Heart right ventricle (tissue), 16 donors: ENCODE results near the gene DGKZ. TPM values are rescaled to one million over a fixed set of nuclear protein-coding genes. Genes with fewer than 3 reads are reported as not detected.

Experiments
- ATAC-seq, 8 donors: fragments of 200-7000 bp; cut with Tn5 transposase; one replicate each; pipeline ENCODE4 v1.9.1; 2020; ENCODE audit warnings: mild to moderate bottlenecking in 8 of 8, moderate library complexity in 8 of 8, moderate number of reproducible peaks in 1 of 8
- DNase-seq, 2 donors: peaks; one replicate each; pipeline ENCODE4 v3.0.0-alpha.2; 2020
- H3K27ac ChIP-seq, 10 donors: fragments of 200-600 bp; sonication (generic) in 2 of 10; one replicate each; pipeline versions ENCODE4 v1.5.0 to v1.8.0; 2020 to 2022; ENCODE audit warnings: mild to moderate bottlenecking in 3 of 10
- H3K27me3 ChIP-seq, 7 donors: fragments of 200-600 bp; one replicate each; pipeline ENCODE4 v1.8.0; 2021 to 2022; ENCODE audit warnings: mild to moderate bottlenecking in 2 of 7
- H3K36me3 ChIP-seq, 9 donors: fragments of 200-600 bp; sonication (generic) in 1 of 9; one replicate each; pipeline versions ENCODE4 v1.5.0 to v1.8.0; 2020 to 2022; ENCODE audit warnings: mild to moderate bottlenecking in 2 of 9
- H3K4me1 ChIP-seq, 9 donors: fragments of 200-600 bp; sonication (generic) in 1 of 9; one replicate each; pipeline versions ENCODE4 v1.5.0 to v1.8.0; 2020 to 2022; ENCODE audit warnings: mild to moderate bottlenecking in 4 of 9
- H3K4me3 ChIP-seq, 10 donors: fragments of 200-600 bp; sonication (generic) in 2 of 10; one replicate each; pipeline versions ENCODE4 v1.5.0 to v1.8.0; 2020 to 2022; ENCODE audit warnings: mild to moderate bottlenecking in 7 of 10, moderate library complexity in 2 of 10
- H3K9me3 ChIP-seq, 11 donors: fragments of 200-600 bp in 10 of 11; sonication (generic) in 2 of 11; one replicate each; pipeline versions ENCODE4 v1.5.0 to v1.8.0; 2013 to 2022; ENCODE audit warnings: mild to moderate bottlenecking in 2 of 11, control low read depth in 1 of 11, moderate library complexity in 1 of 11
- WGBS, 2 donors: extraction: QIAGEN DNeasy Blood & Tissue Kit; methylation state at CpG; one replicate each; pipeline ENCODE4 v1.1.7; 2013; ENCODE audit warnings: inconsistent platforms in 1 of 2; 5-methylcytosine and 5-hydroxymethylcytosine counted together
- intact Hi-C, 10 donors: fragments of 100-400 bp; cut with DNase I; formaldehyde crosslinking; loops; one replicate each; pipeline versions ENCODE4 v1.11.1 to v1.14.2; 2022
- polyA plus RNA-seq, 2 donors: library from polyadenylated mRNA; stranded (reverse); fragments of 200-250 nt; gene quantifications; one replicate each; pipeline ENCODE4 v1.2.3, GENCODE V29; 2013
- total RNA-seq, 10 donors: library from RNA; stranded (reverse); fragmentation: NEBNext Ultra II Directional in 3 of 10; extraction: Animal tissue kit (Norgen Biotek cat#: 25700) in 3 of 10; gene quantifications; one replicate each; pipeline versions ENCODE4 v1.2.1 to v1.2.4, GENCODE V29; 2021 to 2023
- TF ChIP-seq, protein P1 (sequence below), 9 donors: fragments of 200-600 bp; sonication (generic) in 2 of 9; IDR thresholded peaks; one replicate each; pipeline versions ENCODE4 v1.5.0 to v1.8.0; 2021 to 2022; ENCODE audit warnings: antibody characterized with exemption in 9 of 9, mild to moderate bottlenecking in 5 of 9, moderate library complexity in 1 of 9
- donor health status: Arrhythmogenic right ventricular cardiomyopathy.
- donor health status: ischemic (EF 13 %, LVEDD 7.1; RV severe dilation, severe dysfunction).
- donor health status: healthy with polysubstance abuse.
- donor health status: DM: no; HTN: yes; CAD: no.
- donor health status: DM: no; HTN: no; CAD: no.
- donor health status: ischemic (EF 25% LVEDD 6.9; RV normal size, moderate dysfunction).
- donor health status: ischemic (EF 25% LVEDD 5.7; RV mildly dilated, moderate dysfunction).
- donor health status: healthy.
- donor health status: DM: yes; HTN: yes; CAD: no.
- donor health status: Ischemic cardiomyopathy.
- donor health status: ischemic (EF 35%, LVEDD 5.7; RV mildly dilated, moderate dysfunction).
- donor health status: nonischemic (EF 11% LVEDD 7.7; RV severe dilation, severe dysfunction).
- donor health status: DM: yes; HTN: yes; CAD: no.
- donor health status: PGD.
- donor health status: ischemic (EF 29% LVEDD 5.4; RV normal size, mild dysfunction).
- donor health status: nonischemic (EF 23%, LVEDD 6.1; RV moderate dilation, normal function).

DGKZ gene
- total and polyA plus RNA-seq, 12 donors: 31.9 to 107 (median 60.1) TPM

DNA sequence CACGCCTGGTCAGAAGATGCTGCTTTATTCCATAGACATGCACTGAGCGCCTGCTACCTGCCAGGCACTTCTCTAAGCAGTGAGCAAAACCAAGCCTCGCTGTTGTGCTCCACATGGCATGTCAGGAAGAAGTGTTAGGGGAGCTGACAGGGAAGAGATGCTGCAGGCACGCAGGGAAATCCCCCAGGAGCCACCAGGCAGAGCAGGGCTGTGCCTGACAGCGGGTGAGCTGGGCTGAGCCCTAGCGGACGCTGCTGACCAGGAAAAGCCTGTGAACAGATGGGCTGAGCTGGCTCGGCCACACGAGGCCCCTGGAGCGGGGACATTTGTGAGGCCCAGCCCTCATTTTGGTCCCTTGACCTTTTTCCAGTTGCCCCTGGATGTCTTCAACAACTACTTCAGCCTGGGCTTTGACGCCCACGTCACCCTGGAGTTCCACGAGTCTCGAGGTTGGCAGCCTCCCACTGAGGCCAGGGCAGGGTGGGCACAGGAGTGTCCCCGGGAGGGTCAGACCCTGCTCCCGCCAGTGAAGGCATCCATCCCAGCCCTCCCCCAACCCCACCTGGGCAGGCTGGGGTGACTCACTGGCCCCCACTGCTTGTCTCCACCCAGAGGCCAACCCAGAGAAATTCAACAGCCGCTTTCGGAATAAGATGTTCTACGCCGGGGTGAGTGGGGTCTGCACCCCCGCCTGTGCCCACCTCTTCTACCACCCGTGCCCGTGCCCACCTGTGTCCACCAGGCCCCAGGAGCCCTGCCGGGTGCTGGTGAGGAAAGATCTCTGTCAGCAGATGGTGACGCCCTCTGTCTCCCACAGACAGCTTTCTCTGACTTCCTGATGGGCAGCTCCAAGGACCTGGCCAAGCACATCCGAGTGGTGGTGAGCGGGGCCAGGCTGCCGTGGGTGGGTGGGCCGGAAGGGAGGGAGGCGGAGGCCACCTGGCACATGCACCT lies 26.8 kb downstream of the DGKZ start:
- intact Hi-C loops: no loop called here
- Histone ChIP-seq H3K36me3 (peaks cover 0 to 99% (median 51%) of the 10 kb centered on the region in 9 donors), H3K27ac (no peak overlapping the region), H3K27me3 (no peaks in the 10 kb centered on the region), H3K9me3 (no peaks in the 10 kb centered on the region), H3K4me3 (no peak overlapping the region), H3K4me1 (peaks cover 0 to 4% (median 0%) of the 10 kb centered on the region in 9 donors)
- DNase-seq: peak in 1 of 2 donors; percentile 8
- 89% methylated on average over 30 of the region's 30 CpGs for WGBS, 2 donors
- no peak for ATAC-seq
- TF ChIP-seq, protein P1, sequence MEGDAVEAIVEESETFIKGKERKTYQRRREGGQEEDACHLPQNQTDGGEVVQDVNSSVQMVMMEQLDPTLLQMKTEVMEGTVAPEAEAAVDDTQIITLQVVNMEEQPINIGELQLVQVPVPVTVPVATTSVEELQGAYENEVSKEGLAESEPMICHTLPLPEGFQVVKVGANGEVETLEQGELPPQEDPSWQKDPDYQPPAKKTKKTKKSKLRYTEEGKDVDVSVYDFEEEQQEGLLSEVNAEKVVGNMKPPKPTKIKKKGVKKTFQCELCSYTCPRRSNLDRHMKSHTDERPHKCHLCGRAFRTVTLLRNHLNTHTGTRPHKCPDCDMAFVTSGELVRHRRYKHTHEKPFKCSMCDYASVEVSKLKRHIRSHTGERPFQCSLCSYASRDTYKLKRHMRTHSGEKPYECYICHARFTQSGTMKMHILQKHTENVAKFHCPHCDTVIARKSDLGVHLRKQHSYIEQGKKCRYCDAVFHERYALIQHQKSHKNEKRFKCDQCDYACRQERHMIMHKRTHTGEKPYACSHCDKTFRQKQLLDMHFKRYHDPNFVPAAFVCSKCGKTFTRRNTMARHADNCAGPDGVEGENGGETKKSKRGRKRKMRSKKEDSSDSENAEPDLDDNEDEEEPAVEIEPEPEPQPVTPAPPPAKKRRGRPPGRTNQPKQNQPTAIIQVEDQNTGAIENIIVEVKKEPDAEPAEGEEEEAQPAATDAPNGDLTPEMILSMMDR (IDR thresholded peaks at IDR 0.05): no peak

DNA sequence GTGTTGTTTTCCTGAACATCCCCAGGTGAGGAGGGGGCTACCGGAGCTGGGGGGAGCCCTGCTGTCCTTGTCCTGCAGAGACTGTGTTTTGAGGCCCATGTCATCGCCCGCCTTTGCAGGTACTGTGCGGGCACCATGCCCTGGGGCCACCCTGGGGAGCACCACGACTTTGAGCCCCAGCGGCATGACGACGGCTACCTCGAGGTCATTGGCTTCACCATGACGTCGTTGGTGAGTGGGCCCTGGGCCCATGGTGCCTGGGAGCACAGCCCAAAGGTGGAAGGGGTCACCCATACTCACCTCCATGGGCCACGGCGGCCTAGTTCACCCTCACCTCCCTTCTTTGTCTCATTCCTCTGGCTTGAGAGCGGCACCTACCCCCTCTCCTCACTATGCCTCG lies 27.6 kb downstream of the DGKZ start:
- intact Hi-C loops: no loop called here
- Histone ChIP-seq H3K27me3 (no peaks in the 10 kb centered on the region), H3K9me3 (no peaks in the 10 kb centered on the region), H3K4me3 (no peak overlapping the region), H3K27ac (no peak overlapping the region), H3K36me3 (peaks cover 0 to 91% (median 50%) of the 10 kb centered on the region in 9 donors), H3K4me1 (peaks cover 0 to 11% (median 0%) of the 10 kb centered on the region in 9 donors)
- TF ChIP-seq, protein P1 (IDR thresholded peaks at IDR 0.05): no peak
- peak in 1 of 2 donors; percentile 10 for DNase-seq
- WGBS, 2 donors: 91 to 92% methylated on average over 15 of the region's 15 CpGs
- ATAC-seq: no peak

DNA sequence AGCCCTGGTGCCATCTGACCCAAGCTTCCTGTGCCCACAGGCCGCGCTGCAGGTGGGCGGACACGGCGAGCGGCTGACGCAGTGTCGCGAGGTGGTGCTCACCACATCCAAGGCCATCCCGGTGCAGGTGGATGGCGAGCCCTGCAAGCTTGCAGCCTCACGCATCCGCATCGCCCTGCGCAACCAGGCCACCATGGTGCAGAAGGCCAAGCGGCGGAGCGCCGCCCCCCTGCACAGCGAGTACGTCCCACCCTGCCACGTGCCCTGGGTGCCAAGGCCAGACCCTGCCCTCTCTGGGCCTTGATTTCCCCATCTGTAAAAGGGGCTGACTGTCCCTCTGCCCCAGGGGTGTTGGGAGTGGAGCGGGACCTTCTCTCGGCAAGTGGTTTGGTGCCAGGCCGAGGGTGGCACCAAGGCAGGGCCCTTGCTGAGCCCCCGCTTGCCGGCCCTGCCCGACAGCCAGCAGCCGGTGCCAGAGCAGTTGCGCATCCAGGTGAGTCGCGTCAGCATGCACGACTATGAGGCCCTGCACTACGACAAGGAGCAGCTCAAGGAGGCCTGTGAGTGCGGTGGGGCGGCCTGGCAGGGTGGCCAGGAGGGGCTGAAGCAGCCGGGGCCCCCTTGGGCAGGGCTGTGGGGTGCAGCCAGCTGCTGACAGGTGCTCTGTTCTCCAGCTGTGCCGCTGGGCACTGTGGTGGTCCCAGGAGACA lies 28.3 kb downstream of the DGKZ start:
- no peaks in the 10 kb centered on the region for H3K9me3 ChIP-seq
- DNase-seq (peak in 1 of 2 donors; percentile 12), ATAC-seq (no peak)
- no peaks in the 10 kb centered on the region for H3K27me3 ChIP-seq
- H3K36me3 ChIP-seq: peaks cover 0 to 84% (median 43%) of the 10 kb centered on the region in 9 donors
- TF ChIP-seq, protein P1 (IDR thresholded peaks at IDR 0.05): no peak
- H3K4me1 ChIP-seq: peaks cover 0 to 18% (median 7%) of the 10 kb centered on the region in 9 donors
- intact Hi-C loops: no loop called here
- 96% methylated on average over 38 of the region's 38 CpGs for WGBS, 2 donors
- no peak overlapping the region for H3K4me3 ChIP-seq
- H3K27ac ChIP-seq: no peak overlapping the region

DNA sequence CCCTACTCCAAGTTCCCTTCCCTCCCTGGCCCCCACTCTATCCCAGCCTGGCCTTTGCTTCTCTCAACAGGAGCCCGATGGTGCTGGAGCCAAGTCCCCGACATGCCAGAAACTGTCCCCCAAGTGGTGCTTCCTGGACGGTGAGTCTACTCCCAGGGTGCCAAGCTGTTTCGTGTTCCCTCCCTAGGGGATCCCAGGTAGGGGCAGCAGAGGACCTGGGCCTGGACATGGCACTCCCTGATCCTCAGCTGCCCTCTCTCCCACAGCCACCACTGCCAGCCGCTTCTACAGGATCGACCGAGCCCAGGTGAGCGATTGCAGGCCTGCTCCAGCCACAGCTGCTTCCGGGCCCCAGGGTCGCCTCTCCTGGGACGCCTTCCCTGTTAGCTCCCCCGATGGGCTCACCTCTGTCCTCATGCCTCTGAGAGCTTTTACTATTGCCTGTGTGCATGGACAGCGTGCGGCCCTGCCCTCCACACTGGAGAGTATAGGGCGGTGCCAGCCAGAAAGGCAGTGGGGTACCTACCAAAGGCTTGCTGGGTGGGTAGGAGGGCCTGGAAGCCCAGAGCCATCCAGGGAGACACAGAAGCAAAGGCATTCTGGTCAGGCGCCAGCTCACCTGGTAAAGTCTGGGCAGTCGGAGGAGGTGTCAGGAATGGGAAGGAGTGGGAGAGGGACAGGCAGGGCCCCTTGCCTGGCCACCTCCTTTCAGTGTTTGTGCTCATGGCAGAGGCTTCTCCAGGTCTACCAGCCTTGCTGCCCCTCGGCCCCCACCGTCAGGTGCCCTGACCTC lies 29.2 kb downstream of the DGKZ start:
- H3K9me3 ChIP-seq: no peaks in the 10 kb centered on the region
- TF ChIP-seq, protein P1 (IDR thresholded peaks at IDR 0.05): no peak
- peaks cover 0 to 6% (median 0%) of the 10 kb centered on the region in 7 donors for H3K27me3 ChIP-seq
- no peak overlapping the region for H3K4me3 ChIP-seq
- 91 to 92% methylated on average over 19 of the region's 19 CpGs for WGBS, 2 donors
- no peak for ATAC-seq
- no peak overlapping the region for H3K27ac ChIP-seq
- peak in 1 of 2 donors; percentile 12 for DNase-seq
- H3K4me1 ChIP-seq: peaks cover 0 to 25% (median 9%) of the 10 kb centered on the region in 9 donors
- intact Hi-C loops: no loop called here
- H3K36me3 ChIP-seq: peaks cover 0 to 75% (median 35%) of the 10 kb centered on the region in 9 donors
